Measurements from ENCODE around the gene SH2D6.
A peak's percentile ranks its signal among the peaks of the same experiment; 100 is the strongest.
"Not testable (repeated sequence)": the region's sequence is repeated elsewhere in the genome, so short reads cannot be mapped to it uniquely, and the experiment has no call there.

Gene SH2D6

DNA sequence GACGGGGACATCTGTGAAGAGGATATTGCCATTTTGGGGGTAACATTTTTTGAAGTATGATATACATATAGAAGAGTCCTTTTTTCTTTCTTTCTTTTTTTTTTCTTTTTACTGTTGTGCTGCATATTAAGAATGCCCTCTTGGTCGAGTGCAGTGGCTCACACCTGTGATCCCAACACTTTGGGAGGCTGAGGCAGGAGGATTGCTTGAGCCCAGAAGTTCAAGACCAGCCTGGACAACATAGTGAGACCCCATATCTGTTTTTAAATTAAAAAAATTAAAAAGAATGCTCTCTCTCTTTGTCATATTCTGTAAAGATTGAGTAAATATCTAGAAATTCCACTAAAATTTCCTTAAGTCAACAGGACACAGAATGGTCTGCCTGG lies 3.6 kb downstream of the SH2D6 start:
- no peak for DNase-seq

DNA sequence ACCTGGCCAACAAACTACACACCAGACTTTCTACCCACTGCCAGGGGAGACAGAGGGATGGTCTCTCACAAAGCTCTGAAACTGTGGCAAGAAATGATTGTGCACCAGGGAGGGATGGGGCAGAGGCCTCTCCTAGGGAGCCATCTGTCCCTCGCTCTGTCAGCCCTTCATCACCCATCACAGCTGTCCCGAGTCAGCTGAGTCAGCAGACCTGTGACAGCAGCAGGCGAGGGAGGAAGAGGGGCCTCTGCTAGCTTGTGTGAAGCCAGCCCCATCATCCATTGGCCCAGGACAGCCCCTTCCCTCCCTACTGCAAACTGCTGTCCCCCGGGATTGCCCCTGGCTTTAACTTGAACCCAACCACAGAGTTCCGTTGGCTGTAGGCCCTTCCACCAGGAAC lies 5.0 kb downstream of the SH2D6 start:
- no peak for DNase-seq

DNA sequence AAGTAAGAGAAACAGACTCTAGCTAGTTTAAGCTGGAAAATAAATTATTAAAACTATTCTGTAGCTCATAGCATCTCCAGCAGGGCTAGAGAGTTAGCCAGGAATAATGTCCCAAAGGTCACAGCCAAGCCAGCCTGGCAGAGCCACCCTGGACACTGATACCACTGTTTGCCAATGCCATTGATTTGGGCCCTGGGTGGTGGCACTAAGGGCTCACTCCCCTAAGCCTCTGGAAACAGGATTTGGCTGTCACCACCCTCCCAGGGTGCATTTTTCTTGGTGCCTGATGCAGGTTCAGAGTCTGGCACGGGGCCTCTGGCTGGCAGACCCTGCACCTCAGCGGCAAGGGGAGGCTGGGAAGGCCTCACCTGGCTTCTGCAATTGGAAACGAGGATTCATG lies 7.1 kb downstream of the SH2D6 start:
- no peak for DNase-seq

DNA sequence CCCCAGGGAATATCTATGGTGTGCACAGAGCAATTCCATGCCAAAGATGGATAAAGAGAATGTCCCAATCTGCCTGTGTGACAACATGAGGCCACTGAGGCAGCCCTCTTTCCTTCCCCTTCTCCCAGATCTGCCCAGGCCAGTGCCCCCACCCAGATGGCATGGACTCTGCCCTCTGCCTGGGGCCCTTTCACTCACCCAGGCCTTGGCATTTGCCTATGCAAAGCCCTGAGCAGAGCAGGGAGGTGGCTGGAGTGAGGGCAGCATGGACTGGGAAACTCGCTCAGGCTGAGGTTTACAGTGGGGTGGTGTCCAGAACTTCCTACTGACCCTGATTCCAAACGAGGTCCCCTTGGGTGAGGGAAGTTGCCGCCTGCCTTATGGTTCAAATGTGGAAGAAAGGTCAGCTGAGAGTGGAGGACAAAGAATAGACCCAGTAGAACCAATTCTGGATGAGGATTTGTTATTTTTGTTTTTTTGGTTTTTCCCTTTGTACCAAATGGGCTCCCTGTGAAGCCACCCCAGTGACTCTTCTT lies 8.9 kb downstream of the SH2D6 start:
- DNase-seq = no peak

DNA sequence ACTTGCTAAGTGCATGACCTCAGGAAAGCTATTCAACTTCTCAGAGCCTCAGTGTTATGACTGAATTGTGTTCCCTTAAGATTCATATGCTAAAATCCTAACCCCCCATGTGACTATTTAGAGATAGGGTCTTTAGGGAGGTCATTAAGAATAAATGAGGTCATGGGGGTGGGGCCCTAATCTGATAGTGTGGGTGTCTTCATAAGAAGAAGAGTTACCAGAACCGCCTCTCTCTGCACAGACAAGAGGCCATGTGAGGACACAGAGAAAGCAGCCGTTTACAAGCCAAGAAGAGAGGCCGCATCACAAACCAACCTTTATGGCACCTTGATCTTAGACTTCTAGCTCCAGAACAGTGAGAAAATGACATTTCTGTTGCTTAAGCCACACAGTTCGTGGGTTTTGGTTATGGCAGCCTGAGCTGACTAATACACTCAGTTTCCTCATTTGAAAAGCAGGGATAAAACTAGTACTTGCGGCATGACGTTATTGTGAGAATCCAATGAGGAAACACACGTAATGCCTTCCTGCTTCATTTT lies 9.9 kb downstream of the SH2D6 start:
- DNase-seq = no peak

DNA sequence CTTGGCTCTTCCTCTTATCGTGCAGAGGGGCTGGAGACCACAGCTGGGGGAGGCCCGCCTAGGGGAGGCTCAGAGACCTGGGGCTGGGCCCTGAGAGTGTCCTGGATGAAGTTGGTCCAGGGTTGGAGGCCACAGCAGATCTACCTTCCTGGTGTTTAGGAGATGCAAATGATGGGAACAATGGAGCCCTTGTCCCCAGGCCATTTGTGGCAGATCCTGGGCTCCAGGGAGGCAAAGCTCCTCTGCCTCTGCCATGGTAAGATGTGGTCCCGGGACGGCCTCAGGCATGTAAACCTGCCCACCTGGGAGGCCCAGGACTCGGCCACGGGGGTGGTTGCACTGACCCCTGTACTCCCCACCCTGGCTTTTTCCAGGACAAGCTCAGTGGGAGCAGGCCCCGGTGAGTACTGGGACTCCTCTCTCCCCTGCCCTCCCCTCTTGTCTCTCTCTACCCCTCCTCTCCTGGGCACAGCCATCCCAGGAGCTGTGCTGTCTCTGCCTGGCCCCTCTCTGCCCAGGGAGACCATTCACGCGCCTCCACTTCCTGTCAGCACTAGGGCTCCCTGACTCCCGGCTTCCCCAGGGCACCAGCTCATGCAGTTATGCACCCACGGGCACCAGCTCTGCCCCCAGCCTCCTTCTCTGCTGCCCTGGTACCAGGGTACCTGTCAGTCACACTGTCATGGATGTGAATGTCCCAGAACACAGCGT lies 10.9 kb downstream of the SH2D6 start:
- DNase-seq = peak; percentile 28

DNA sequence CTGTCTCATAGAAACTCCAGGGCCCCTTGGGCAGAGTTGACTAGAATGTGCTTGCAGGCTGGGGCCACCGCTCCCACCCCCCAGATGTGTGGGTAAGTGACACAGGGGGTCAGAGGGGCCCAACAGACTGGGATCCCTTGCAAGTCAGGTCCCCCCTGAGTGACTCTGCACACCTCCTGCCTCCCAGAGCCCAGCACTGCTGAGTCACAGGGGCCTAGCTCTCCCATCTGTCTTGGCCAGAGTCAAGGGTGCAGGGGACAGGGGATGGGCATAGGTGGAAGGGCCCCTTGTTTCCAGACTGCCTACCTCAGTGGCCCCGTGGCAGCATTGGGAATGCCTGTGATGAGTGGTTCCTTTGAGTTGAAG lies 11.4 kb downstream of the SH2D6 start:
- DNase-seq = no peak

DNA sequence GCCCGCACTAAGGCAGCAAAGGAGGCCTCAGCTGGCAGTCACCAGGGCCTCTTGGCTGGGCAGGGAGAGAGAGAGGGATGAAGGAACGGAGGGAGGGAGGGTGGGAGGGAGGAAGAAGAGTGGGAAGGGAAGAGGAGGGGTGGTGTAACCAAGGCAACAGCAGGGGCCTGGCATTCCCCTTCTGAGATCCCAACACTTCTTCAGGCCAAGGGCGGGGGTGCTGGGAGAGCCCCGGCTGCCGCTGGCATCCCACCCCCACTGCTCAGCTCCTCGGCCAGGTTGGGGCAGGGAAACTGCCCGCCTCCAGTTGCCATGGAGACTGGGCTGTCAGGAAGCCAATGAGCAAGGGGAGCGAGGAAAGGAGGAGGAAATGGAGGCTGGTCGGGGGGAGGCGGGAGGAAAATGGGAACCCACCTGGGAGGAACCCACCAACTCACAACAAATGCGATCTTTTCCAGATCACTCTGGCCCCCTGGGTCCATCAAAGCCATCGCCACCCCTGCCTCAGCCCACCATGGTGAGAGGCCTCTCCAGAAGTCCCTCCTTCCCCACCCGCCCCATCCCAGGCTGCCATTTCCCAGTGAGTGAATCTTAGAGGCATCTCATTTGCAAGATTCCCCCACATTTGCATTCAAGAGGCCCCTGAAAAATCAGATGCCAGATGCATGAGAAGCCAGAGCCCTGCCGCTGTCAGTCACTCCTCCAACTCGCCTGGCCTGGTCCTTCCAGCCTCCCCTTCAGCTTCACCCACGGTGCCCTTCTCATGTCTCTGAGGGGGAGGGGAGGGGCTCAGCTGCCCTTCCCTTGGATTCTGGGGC lies 12.4 kb downstream of the SH2D6 start:
- DNase-seq = peak; percentile 18

DNA sequence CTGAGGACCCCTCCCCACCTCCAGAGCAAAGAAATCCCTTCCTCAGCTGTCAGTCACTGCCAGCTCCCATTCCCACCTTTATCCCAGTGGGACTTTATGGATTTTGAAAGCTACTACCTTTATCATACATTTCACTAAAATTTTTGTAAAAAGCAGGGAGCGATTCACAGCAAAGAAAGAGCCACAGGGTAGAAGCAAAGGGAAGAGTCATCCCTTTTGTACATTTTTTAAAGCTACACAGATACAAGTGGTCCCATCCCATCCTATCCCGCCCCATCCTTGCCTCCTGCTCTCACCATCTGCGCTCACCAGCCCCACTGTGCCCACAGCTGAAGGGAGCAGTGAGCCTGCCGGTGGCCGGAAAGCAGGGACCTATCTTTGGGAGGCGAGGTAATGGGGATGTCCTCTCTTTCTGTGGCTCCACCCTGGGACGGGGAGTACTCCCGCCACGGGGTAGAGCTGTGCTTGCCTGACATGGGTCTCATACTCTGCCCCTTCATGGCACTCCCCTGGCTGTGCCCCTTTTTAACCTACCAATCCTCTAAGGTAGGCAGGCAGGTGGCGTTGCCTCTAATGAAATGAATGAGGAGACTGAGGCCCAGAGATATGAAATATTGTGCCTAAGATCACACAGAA lies 13.2 kb downstream of the SH2D6 start:
- DNase-seq = no peak

DNA sequence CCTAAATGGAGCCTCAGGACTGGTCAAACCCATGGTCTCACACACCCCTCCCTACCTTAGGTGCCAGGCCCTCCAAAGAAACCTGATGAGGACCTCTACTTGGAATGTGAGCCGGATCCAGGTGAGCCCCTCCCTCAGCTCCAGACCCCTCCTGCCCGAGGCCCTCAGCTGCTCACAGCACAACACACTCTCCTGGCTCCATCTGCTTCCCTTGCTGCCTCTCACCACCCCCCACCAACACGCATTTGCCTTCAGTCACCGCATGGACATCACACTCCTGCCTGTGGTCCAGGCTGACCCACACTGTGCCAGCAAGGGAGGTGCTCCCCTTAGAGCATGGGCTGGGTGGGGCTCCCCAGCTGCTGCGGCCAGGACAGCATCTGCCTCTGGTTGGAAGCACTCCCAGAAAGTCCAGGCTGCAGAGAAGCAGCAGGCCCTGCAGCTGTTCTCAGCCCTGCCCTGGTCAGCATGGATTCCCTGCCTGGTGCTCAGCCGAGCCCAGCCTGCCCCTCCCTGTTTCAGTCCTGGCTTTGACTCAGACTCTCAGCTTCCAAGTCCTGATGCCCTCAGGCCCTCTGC lies 15.1 kb downstream of the SH2D6 start:
- no peak for DNase-seq

DNA sequence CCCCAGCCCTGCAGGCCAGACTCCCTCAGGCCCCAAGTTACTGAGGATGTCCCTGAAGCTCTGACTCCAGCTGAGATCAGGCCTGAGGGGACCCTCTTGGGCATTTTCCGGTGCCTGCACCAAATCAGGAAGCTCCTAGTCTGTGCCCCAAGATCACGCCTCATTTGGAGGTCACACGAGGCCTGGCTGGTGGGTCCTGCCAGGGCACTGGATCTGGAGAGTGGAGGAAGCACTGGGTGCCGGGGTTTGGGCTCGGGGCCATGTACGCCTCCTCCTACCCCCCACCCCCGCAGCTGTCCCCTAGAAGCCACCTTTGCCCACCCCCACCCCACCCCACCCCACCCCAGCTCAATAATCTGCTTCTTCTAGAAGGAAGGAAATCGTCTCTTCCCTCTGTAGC lies 16.2 kb downstream of the SH2D6 start:
- DNase-seq = no peak

DNA sequence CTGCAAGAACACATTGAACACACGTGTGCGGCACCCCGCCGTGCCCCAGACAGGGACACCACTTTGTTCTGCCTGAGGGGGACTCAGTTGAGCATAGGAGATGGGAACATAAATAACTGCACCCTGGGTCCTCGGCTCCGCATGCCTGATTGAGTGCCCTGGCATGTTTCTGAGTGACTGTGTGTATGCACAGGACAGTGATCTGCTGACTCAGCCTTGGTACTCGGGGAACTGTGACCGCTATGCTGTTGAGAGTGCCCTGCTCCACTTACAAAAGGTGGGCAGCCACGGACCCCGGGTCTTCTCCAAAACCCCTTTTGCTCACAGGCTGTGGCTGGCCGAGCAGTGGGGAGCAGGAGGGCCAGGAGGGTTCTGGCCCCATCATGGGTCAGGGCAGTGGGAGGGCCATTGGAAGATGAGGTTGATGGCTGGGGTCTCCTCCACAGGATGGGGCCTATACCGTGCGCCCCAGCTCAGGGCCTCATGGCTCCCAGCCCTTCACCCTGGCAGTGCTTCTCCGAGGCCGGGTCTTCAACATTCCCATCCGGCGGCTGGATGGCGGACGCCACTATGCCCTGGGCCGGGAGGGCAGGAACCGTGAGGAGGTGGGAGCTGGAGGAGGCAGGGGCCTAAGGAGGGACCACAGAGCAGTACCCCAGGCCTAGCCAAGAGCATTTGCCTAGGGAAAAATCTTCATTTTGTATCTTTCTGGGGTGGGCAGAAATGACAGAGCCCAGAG lies 16.9 kb downstream of the SH2D6 start:
- DNase-seq = no peak

DNA sequence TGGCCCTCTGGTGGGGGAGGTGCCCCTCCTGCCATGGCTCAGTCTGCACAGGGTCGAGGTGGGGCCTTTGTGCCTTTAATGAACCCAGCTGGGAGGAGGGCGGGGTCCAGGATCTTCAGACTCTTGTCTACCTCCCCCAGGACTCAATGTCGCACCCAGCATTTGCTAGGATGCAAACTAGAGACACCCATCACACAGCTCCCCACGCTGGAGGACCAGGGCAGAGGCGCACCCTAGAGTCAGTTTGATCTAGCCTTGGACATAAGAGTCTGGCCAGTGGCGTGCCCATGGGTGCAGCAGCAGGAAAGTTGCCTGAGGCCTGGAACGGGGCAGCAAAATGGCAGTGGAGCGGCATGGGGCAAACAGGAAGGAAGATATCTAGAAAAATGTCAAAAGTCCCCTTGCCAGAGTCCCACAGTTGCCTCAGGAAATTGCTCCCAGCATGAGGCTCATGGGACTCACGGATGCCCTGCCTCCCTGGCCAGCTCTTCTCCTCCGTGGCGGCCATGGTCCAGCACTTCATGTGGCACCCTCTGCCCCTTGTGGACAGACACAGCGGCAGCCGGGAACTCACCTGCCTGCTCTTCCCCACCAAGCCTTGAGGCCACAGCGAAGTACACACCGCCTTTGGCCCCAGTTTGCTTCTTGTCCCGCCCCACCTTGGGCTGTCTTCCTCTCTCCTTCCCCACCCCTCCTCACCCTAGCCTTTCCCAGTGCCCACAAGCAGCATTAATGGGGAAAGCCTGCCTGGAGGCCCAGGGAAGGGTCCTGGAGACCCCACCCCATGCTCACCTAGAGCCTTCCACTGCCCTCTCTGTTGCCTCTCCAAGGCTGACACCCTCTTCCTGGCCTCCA lies 17.7 kb downstream of the SH2D6 start:
- DNase-seq = no peak

DNA sequence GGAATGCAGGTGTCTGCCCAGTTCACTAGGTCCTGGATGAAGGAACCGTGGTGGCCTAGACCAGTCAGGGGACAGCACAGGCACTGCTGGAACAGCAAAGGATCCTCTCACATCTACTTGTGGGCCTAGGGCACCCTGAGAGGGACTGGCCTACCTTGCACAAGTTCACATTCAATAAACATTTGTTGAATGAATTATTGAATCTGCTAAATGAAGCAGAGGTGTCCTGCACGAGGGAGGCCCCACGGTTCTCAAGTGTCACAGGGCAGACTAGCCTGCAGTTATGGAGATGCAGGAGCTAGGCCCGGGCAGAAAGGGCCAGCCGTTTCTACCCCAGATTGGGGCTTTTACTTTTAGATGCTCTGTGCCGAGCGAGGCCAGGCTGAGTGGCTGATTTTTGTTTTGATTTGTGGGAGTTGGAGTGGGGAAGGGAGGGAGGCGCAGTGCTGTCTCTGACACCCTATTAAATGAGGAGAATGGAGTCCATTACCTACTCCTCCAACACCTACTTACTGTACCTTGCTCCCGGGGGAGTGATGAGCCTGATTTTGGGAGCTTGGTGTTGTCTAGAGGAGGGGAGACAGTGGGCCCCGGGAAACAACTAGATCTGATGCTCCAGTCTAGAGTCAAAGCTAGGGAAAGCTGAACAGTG lies 18.4 kb downstream of the SH2D6 start:
- no peak for DNase-seq

DNA sequence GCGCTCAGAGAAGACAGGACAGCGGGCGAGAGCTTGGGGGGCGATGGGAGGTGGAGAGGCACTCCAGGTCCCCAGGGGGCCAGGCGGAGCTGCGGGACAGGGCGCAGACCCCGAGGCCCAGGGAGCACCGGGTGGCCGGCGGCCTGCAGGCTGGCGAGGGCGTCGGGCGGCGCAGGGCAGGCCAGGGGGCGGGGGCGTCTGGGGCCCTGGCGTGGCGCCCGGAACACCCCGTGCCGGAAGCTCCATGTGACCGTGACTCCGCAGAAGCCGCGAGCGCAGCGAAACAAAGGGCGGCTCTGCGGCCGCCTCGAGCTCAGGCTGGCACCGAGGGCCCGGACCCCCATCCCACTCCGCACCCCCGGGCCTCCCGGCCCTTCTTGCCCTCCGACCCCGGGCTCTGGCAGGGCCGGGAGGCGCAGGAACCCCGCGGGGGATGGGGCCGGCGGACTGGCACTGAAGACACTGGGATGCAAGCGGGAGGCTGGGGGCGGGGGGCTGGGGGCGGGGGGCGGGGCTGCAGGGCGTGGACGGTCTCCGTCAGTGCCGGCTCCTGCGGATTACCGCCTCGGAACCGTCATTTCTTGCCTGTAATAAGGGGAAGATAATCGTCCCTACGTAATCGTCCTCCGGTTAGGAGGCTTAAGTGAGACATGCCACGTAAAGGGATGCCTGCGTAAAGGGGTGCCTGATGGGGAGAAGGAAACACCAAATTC lies 19.1 kb downstream of the SH2D6 start:
- DNase-seq = no peak

DNA sequence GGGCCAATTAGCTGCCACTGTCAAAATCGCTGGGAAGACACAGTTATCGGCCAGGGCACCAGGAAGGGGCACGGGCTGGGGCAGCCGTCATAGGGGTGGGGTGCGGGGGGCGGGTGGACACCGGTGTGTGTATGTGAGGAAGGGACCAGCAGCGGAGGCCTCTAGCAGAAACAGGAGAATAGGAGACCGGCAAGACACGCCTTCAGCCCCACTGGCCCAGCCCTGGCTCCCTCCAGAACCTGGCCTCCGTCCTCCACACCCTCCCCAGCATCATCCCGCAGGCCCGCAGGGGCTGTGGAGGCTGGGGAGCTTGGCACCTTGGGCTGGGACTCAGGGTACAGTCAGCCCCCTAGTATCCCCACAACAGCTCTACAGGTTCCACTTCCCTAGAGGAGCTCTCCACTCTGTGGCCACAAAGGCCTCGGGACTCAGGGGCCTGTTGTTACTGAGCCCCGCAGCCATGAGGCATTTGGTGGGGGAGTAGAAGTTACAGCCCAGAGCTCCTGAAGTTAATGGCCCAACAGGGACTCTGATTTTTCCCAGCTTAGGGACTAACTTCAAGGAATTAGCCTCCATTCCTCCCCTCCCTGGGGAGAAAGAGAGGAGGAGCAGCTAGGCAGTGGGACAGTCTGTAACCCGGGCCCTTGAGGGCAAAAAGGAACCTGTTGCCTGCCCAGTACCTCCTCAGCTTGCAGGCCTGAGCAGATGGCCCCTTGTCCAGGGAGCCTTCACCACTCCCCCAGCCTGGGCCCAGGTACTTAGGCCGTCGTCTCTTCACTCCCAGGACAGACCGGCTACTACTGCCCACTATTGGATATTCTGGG lies 19.9 kb downstream of the SH2D6 start:
- DNase-seq = no peak

DNA sequence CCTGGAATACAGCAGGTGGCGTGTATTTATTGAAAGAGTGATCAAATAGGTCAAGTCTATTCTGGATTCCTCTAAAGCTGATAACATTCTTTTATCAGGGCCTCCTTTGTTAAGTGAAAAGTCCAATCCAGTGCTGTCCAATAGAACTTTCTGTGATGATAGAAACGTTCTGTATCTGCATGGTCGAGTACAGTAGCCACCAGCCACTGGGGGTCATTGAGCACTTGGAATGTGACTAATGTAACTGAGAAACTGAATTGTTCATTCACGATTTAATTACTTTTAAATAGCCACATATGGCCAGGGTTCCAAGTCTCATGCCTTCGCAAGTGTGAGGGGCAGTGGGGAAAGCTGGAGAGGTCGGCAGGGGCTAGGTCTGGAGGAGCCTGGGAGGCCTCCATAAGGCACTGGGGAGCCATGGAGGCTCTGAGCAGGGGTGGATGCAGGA lies 20.5 kb downstream of the SH2D6 start:
- no peak for DNase-seq

DNA sequence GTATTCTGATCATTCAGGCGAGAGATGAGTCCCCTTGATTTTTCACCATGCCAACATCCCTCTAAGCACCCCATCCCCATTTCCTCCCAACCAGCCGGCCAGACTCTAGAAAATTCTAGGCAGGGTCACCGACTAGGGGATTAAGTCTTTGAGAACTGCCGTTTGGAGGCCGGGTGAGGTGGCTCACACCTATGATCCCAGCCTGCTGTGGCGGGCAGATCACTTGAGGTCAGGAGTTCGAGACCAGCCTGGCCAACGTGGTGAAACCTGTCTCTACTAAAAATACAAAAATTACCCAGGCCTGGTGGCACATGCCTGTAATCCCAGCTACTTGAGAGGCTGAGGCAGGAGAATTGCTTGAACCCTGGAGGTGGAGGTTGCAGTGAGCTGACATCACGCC lies 21.1 kb downstream of the SH2D6 start:
- not testable (repeated sequence) for DNase-seq

DNA sequence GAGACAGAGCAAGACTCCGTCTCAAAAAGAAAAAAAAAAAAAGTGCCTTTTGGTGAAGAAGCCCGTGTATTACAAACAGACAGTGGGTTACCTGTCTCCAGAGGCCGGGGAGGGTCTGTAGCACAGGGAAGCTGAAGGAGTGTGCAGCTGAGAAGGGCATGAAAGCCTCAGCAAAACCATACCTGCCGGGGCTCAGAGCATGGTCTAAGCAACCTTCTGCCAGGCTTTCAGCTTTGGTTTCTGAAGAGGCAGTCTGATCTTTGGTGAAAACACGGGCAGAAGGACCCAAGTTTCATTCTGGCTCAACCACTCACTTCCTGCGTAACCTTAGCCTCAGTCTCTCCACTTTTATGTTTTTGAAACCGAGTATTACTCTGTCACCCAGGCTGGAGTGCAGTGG lies 21.5 kb downstream of the SH2D6 start:
- no peak for DNase-seq

Data from NCI-H1048 (cell line).